Activated T-helper 17 cell treated with anti-CD3 and anti-CD28 coated beads, Interleukin-2, amount 50 U/mL, for 72 hours (primary cell): ENCODE data around the gene PDE4D. TPM values are rescaled to one million over a fixed set of nuclear protein-coding genes. Genes with fewer than 3 reads are reported as not detected.
A peak's percentile ranks its signal among the peaks of the same experiment; 100 is the strongest.
"Not testable (repeated sequence)": the region's sequence is repeated elsewhere in the genome, so short reads cannot be mapped to it uniquely, and the experiment has no call there.

Experiments used
- ATAC-seq: fragments of 150-1000 bp; cut with Tn5 transposase; replicated peaks from 2 replicates; pipeline ENCODE4 v1.10.0; 2021; ENCODE audit warnings: mild to moderate bottlenecking, moderate library complexity
- H3K27ac Mint-ChIP-seq: one replicate; pipeline ENCODE4 v1.8.0; 2022; ENCODE audit warnings: mixed read lengths
- H3K27me3 Mint-ChIP-seq: one replicate; pipeline ENCODE4 v1.8.0; 2022; ENCODE audit warnings: mixed read lengths
- H3K36me3 Mint-ChIP-seq: one replicate; pipeline ENCODE4 v1.8.0; 2022; ENCODE audit warnings: low read depth, mild to moderate bottlenecking, mixed read lengths
- H3K4me1 Mint-ChIP-seq: one replicate; pipeline ENCODE4 v1.8.0; 2022; ENCODE audit warnings: mixed read lengths
- H3K4me3 Mint-ChIP-seq: one replicate; pipeline ENCODE4 v1.8.0; 2022; ENCODE audit warnings: mild to moderate bottlenecking, mixed read lengths
- H3K9me3 Mint-ChIP-seq: one replicate; pipeline ENCODE4 v1.8.0; 2022; ENCODE audit warnings: mixed read lengths
- total RNA-seq, 2 donors: library from RNA; stranded (reverse); gene quantifications; one replicate each; pipeline ENCODE4 v1.2.3, GENCODE V29; 2022

PDE4D gene
- total RNA-seq, 2 donors from 2014 or later, result 68.9 to 125 TPM

DNA sequence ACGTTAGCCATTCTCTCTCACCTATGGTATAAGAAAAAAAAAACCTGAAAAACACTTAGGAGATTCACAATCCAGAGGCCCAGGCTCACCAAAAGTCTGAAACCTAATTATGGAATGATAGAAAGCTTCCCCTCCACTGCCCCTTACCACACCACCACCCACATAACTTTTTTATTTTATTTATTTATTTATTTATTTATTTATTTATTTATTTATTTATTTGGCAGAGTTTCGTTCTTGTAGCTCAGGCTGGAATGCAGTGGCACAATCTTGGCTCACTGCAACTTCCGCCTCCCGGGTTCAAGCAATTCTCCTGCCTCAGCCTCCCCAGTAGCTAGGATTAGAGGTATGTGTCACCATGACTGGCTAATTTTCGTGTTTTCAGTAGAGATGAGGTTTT is 299.4 kb downstream of the PDE4D start:
- not testable (repeated sequence) for H3K27me3 Mint-ChIP-seq, H3K9me3 Mint-ChIP-seq, H3K27ac Mint-ChIP-seq, H3K36me3 Mint-ChIP-seq, H3K4me3 Mint-ChIP-seq, ATAC-seq, H3K4me1 Mint-ChIP-seq

DNA sequence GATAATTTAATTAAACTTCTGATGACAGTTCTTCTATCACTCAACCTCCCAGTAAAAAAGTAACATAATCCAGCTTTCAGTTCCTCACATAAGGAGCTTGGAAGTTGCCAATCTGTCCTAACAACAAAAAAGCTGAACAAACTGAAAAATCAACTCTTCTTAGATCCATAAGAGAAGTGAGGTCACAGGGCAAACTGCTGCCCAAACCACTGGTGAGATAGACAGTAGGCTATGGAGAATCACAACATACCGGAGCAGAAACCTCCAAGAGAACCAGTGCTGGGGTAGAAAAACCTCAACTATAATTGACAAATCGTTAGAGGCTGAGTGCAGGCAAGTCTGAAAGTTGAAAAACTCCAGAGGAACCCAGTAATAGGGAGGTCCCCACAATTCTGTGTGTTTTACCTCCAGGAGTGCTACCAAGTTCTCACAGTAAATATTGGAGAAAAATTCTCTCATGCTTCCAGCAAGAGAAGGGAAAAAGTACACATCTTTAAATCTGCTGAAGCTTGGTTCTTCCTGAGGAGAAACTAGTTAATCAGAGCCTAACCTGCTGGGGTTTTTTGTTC is 300.0 kb downstream of the PDE4D start:
- no peaks in the 10 kb centered on the region for H3K4me1 Mint-ChIP-seq
- no peak for ATAC-seq
- H3K9me3 Mint-ChIP-seq, result no peaks in the 10 kb centered on the region
- no peaks in the 10 kb centered on the region for H3K27me3 Mint-ChIP-seq
- H3K4me3 Mint-ChIP-seq, result no peak overlapping the region
- H3K27ac Mint-ChIP-seq, result no peak overlapping the region
- no peaks in the 10 kb centered on the region for H3K36me3 Mint-ChIP-seq

DNA sequence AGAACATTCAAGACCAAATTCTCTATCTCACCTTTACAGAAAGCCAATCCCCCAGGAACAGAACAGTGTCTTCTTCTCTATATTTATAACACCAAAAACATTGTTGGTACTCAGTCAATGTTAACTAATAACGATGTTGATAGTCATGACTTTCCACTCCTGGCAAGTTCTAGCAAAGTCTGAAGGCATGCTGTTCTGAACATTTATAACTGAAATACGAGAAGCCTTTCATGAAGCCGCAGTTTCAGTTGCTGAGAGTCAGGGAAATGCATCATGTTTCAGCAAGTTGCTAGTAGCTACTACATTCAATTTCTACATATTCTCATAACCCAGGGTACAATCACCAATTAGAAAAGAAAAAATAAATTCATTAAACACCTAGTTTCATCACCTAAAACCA is 301.4 kb downstream of the PDE4D start:
- H3K36me3 Mint-ChIP-seq, result no peaks in the 10 kb centered on the region
- no peak overlapping the region for H3K27ac Mint-ChIP-seq
- ATAC-seq, result peak; percentile 57
- no peaks in the 10 kb centered on the region for H3K9me3 Mint-ChIP-seq
- no peaks in the 10 kb centered on the region for H3K4me1 Mint-ChIP-seq
- peaks cover 7% of the 10 kb centered on the region for H3K27me3 Mint-ChIP-seq
- no peak overlapping the region for H3K4me3 Mint-ChIP-seq

DNA sequence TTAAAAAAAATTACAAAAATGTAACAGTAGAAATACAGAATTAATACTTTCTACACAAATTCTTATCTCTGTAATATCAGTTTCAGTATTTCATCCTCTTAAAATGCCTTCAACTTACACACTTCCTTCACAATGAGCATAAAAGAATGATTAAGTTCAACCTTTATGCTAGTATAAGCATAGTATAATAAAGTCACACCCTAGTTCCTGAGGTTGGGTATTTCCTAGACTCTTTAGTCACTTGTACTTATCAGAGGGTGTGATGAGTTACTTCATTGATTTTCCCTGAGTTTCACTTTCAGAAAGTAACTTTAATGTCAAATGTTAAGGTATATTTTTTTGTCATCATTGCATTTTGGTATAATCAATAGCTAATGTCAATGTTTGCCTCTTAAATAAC is 302.4 kb downstream of the PDE4D start:
- H3K9me3 Mint-ChIP-seq, result no peaks in the 10 kb centered on the region
- H3K4me3 Mint-ChIP-seq, result no peak overlapping the region
- H3K27ac Mint-ChIP-seq, result no peak overlapping the region
- H3K27me3 Mint-ChIP-seq, result peaks cover 14% of the 10 kb centered on the region
- ATAC-seq, result peak; percentile 85
- no peaks in the 10 kb centered on the region for H3K36me3 Mint-ChIP-seq
- H3K4me1 Mint-ChIP-seq, result no peaks in the 10 kb centered on the region

DNA sequence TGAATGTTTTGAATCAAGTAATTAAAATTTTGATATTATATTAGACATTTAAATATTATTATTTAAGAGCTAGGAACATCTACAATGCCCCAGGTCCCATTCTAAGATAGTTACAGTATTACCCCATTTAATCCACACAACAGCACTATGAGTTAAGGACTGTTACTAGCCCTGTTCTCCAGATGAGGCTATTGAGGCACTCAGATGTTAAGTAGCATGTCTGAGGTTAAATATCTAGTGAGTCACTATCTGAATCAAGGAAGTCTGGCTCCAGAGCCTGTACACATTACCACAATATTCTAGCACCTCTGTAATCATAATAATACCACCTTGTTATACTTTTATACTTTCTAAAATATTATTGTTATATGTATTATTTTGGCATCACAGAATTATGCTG is 304.6 kb downstream of the PDE4D start:
- Mint-ChIP-seq H3K36me3 (no peaks in the 10 kb centered on the region), H3K4me1 (no peaks in the 10 kb centered on the region), H3K4me3 (no peak overlapping the region), H3K27me3 (peaks cover 17% of the 10 kb centered on the region), H3K27ac (no peak overlapping the region), H3K9me3 (no peaks in the 10 kb centered on the region)
- no peak for ATAC-seq

DNA sequence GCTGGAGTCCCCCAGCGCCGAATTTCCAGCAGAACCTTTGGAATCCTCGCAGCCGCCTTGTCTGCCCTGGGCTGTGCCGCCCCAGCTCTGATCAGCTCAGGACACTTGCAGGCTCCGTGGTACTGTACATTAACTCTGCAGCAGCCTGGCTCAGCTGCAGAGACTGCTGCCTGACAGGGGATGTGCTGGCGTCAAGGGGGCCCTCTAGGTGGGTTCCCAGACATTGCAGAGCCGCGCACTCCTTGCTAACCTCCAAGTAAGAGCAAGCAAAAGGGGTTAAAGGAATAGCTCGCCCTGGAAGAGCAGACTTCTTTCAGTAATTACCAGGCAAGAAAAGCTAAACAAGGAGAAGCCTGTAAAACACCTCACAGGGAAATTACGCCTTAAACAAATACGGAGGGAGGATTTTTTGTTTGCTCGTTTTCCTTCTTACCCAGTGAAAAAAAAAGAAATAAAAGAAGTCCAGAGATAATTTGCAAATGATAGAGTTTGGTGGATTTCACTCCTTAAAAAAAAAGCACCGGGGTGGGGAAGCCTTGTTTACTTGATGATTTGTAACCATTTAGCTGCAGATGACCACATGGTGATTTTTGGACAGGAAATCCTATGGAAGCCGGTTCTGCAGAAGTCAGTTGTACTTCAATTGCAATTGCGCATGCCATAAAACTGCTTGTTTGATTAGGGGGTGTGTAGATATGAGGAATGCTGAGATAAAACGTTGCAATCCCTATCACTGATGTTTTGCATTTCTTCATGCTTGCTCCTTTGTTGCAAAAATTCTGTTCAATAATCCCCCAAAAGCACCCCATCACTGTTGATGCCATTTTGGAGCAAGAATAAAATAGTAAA is 305.8 kb downstream of the PDE4D start:
- Mint-ChIP-seq H3K36me3 (no peaks in the 10 kb centered on the region), H3K4me3 (no peak overlapping the region), H3K27me3 (peaks cover 17% of the 10 kb centered on the region), H3K4me1 (no peaks in the 10 kb centered on the region), H3K9me3 (no peaks in the 10 kb centered on the region), H3K27ac (no peak overlapping the region)
- ATAC-seq, result no peak

DNA sequence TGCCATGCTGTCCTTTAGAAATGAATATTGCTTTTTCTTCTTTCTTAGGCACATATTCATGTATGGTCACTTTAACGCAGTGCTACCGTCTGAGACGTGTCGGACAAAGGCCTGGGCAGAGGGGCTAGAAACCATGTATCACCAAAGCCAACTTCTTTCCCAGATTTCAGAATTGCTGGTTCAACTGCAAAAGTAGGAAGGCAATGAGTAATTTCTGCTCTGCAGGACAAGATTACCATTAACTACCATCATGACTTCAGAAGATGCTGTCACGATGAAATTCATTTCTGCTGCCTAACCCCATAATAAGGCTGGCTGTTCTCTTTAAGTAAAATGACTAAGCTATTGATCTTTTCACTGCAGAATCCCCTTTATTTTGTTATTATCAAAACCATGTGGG is 306.7 kb downstream of the PDE4D start:
- H3K27ac Mint-ChIP-seq, result no peak overlapping the region
- H3K4me1 Mint-ChIP-seq, result no peaks in the 10 kb centered on the region
- H3K27me3 Mint-ChIP-seq, result peaks cover 17% of the 10 kb centered on the region
- H3K9me3 Mint-ChIP-seq, result no peaks in the 10 kb centered on the region
- no peak for ATAC-seq
- H3K4me3 Mint-ChIP-seq, result no peak overlapping the region
- no peaks in the 10 kb centered on the region for H3K36me3 Mint-ChIP-seq

DNA sequence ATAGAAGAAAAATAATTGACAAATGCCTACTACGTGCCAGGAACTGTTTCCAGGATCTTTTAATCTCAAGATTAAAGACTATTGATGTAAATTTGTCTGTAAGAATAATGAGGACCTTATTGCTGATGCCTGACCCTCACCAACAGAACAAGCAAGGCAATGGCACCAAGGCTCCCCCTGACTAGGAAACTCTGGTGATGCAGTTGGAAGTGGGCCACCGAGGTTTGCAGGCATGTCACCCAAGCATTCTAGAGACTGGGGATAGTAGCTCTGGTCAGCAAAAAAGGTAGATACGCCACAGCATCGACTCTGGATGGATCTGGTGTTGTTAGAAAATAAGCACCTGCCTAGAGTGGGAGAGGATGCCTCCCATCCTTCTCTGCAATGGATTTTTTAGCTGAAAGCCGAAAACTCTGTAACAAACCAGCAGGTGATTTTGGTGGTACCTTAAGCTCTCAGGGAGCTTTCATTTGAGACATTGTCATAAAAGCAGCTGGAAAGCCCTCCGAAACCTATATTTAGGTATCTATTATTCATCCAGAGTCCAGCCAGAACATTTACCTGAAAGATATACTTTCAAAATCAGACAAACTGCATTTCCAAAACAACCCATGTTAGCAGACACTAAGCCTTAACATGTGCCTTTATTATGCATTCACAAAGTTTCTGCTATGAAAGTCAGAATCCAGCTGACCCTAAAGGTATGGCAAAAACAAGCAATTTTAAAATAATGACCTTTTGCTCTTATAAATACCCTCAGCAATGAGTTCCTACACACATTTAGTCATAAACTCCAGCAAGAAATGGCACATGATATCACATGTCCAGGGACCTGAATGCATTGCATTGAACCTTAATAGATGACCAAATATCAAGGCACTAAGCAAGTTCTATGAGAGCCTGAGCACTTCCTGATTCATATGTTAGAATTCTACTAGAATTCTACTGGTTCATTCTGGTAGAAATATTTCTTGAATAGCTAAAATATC is 308.4 kb downstream of the PDE4D start:
- no peak for ATAC-seq
- no peaks in the 10 kb centered on the region for H3K36me3 Mint-ChIP-seq
- no peak overlapping the region for H3K4me3 Mint-ChIP-seq
- no peaks in the 10 kb centered on the region for H3K4me1 Mint-ChIP-seq
- no peaks in the 10 kb centered on the region for H3K9me3 Mint-ChIP-seq
- peaks cover 19% of the 10 kb centered on the region for H3K27me3 Mint-ChIP-seq
- no peak overlapping the region for H3K27ac Mint-ChIP-seq

DNA sequence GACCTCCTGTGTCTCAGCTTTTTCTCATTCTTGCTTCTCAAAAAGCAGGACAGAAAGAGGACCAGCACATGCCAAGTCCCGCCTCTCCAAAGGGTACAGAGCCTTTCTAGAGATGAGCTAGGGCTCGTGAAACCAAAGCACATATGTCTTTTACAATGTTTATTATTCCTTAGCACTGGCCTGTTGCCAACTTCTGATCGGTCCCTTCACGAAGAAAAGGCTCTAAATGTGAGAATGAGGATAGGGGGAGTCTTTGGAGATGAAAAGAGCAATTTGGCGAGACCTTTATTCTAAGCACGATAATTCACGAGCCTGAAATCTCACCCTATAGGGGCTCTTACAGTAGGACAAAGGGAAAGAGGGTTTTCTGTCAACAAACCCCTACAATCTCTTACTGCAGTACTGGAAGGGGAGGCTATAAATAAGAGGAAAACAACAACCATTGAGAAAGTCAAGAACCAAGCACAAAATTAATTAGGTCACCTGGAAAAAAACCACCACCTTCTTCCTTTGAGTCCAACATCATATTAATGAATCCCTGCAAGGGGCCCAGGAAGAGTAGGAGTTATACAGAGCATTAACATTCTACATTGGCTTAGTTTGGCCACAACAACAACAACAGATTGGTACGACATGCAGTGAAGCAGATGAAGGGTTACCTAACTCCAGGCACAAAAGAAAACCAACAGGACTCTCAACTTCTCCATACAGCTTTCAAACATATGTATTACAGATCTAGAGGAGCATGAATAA is 309.5 kb downstream of the PDE4D start:
- no peaks in the 10 kb centered on the region for H3K9me3 Mint-ChIP-seq
- H3K4me3 Mint-ChIP-seq, result no peak overlapping the region
- no peak for ATAC-seq
- peaks cover 19% of the 10 kb centered on the region for H3K27me3 Mint-ChIP-seq
- H3K36me3 Mint-ChIP-seq, result no peaks in the 10 kb centered on the region
- H3K4me1 Mint-ChIP-seq, result no peaks in the 10 kb centered on the region
- no peak overlapping the region for H3K27ac Mint-ChIP-seq

DNA sequence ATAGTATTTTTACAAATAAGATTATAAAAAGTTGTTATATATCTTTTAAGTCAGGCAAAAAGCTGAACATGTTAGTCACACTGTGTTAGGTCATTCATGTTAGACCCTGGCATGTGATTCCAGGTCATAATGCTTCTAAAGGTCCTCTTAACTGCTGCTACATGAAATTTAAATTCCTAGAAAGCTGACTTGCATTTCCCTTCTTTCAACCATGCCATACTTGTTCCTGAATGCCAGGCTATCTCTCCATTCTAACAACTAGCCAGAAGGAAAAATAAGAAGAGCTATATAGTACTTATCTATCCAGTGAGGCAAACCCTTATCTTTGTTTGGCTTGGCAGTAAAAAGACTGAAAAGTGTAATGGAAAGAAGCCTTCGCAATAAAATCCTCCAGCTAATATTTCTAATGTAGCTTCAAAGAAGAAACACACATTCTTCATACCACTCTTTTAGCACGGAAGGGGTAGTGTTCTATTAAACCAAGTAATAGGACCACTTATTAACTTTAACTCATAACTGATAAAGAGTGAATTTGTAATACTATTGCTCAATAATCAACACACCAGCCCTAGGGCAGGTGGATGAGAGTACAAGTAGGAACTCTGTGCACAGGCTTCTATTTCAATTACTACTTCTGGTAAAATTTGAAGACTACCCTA is 310.2 kb downstream of the PDE4D start:
- no peak for ATAC-seq
- Mint-ChIP-seq H3K9me3 (no peaks in the 10 kb centered on the region), H3K4me3 (no peak overlapping the region), H3K4me1 (no peaks in the 10 kb centered on the region), H3K27ac (no peak overlapping the region), H3K27me3 (peaks cover 19% of the 10 kb centered on the region), H3K36me3 (no peaks in the 10 kb centered on the region)

DNA sequence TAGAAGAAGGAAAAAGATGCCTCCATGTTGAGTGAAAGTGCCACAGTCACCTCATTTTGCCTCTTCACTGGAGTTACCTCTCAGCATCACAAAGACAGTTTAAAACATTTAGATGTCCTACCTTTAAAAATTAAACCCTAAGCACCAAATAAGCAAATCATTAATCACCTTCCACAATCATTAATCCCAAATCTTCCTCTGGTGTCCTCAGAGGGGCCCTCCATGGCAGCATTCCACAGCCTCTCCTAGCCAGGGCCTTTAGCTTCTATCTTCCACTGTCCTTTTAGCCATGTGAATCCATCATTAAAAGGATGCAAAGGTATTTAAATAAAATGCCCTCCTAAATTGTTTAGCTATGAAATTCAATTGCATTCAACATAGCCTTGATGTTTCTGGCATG is 310.8 kb downstream of the PDE4D start:
- peaks cover 19% of the 10 kb centered on the region for H3K27me3 Mint-ChIP-seq
- H3K36me3 Mint-ChIP-seq, result no peaks in the 10 kb centered on the region
- H3K27ac Mint-ChIP-seq, result no peak overlapping the region
- ATAC-seq, result no peak
- no peaks in the 10 kb centered on the region for H3K9me3 Mint-ChIP-seq
- no peaks in the 10 kb centered on the region for H3K4me1 Mint-ChIP-seq
- no peak overlapping the region for H3K4me3 Mint-ChIP-seq

DNA sequence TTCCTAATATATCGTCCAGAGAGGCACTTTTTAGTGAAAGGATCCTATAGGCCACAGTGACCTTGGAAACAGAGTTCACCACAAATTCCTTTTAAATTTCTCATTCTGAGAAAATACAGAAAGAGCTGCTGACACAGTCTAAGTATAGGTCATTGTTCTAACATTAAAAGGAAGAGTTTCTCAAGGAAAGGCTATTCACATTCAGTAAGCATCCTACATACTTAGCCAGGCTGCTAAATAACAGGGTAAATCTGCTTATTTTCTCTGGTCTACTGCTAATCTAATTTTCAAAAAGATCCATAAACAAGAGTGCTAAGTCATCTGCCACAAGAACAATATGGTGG is 313.7 kb downstream of the PDE4D start:
- H3K27me3 Mint-ChIP-seq, result peaks cover 5% of the 10 kb centered on the region
- H3K4me1 Mint-ChIP-seq, result no peaks in the 10 kb centered on the region
- H3K9me3 Mint-ChIP-seq, result no peaks in the 10 kb centered on the region
- ATAC-seq, result no peak
- no peaks in the 10 kb centered on the region for H3K36me3 Mint-ChIP-seq
- no peak overlapping the region for H3K4me3 Mint-ChIP-seq
- H3K27ac Mint-ChIP-seq, result no peak overlapping the region

DNA sequence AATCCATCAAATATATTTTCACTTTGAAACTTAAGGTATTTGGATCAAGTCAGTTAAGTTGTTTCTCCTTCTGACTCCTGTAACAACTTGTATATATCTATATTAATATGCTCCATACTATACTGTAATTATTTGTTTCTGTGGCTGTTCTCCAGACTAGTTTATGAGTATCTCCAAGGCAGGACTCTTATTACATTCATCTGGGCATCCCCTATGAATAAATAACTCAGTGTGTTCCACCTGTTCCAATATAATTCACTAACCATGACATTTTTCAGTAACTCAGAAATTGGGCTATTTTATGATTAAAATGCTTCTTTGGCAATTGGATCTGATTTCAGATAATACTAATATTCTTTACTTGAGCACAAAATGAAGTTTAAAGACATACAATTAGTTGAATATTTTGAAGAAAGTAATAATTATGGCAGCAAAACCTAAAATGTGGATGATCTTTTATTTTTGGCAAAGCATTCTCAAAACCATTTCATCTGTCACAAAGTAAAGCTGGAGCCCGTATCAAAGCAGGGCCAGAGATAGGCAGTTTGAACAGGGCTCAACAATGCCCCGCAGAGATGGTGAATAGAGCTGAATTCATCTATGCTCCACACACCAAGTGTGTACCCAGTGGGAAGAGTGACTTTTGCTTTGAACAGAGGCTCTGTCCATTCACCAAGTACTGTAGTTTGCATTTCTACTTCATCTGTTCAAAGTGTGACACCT is 314.3 kb downstream of the PDE4D start:
- no peak for ATAC-seq
- peaks cover 3% of the 10 kb centered on the region for H3K27me3 Mint-ChIP-seq
- H3K4me1 Mint-ChIP-seq, result no peaks in the 10 kb centered on the region
- no peaks in the 10 kb centered on the region for H3K36me3 Mint-ChIP-seq
- no peak overlapping the region for H3K4me3 Mint-ChIP-seq
- no peak overlapping the region for H3K27ac Mint-ChIP-seq
- H3K9me3 Mint-ChIP-seq, result no peaks in the 10 kb centered on the region
